Measurements from ENCODE around the gene RNF133.

DNA sequence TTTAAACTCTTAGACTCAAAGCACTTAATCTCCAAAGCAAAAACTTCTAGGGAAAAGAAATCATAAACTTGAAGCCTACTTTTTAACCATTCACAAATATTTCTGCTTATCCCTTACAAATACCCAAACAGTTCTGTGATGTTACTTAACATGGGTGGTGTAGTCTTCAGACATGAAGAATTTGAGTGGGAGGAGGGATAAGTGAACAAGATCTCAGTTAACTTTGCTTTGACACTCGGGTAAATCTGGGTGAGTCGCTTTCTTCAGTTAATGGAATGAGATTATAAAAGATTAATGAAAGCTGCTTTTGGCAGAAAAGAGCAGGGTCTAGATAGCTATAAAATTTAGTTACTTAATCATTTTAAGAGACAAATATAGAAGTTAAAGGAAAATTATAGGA lies 47.5 kb downstream of the RNF133 start:
- TF ChIP-seq CTCF (IDR thresholded peaks at IDR 0.05) (no peak), POLR2A (IDR thresholded peaks at IDR 0.05) (no peak)
